PC-3 (cell line): ENCODE results near the gene NARS2. TPM values are rescaled to one million over a fixed set of nuclear protein-coding genes. Genes with fewer than 3 reads are reported as not detected.

Source experiments
- ATAC-seq: fragments of 200-7000 bp; cut with Tn5 transposase; 2 replicates; pipeline ENCODE4 v1.9.1; 2020; ENCODE audit warnings: mild to moderate bottlenecking, moderate library complexity
- BruUV-seq: library from RNA; stranded (reverse); fragments of 400-500 nt; replicated peaks from 2 replicates; lab custom pipeline; 2021; lab: Mats Ljungman, UMichigan
- CTCF ChIA-PET: fragments of 300-600 bp; sonication (Branson Sonifier 250); formaldehyde crosslinking; loops from one replicate; lab custom pipeline; 2022; ENCODE audit warnings: antibody characterized with exemption; lab: Charles Lee
- POLR2A ChIA-PET: fragments of 300-600 bp; sonication (Branson Sonifier 250); formaldehyde crosslinking; loops from one replicate; lab custom pipeline; 2022; ENCODE audit warnings: antibody characterized with exemption; ENCODE audit not compliant: unreplicated experiment; lab: Charles Lee
- DNase-seq: peaks from one replicate; pipeline ENCODE4 v3.0.0-alpha.2; 2015
- H2AFZ ChIP-seq: fragments of 300-600 bp; sonication (generic); 2 replicates; pipeline ENCODE4 v1.6.0; 2016; ENCODE audit warnings: antibody characterized with exemption, low read length
- H3F3A ChIP-seq: fragments of 300-600 bp; sonication (generic); one replicate; pipeline ENCODE4 v1.6.0; 2017; ENCODE audit warnings: antibody characterized with exemption, low read length, control low read depth, mild to moderate bottlenecking; ENCODE audit not compliant: unreplicated experiment
- H3K27ac ChIP-seq: fragments of 300-600 bp; sonication (generic); 2 replicates; pipeline ENCODE4 v1.5.1; 2016; ENCODE audit warnings: mild to moderate bottlenecking, low read length
- H3K27me3 ChIP-seq: fragments of 300-600 bp; sonication (generic); 2 replicates; pipeline ENCODE4 v1.6.1; 2016; ENCODE audit warnings: low read length, mixed read lengths
- H3K36me3 ChIP-seq: fragments of 300-600 bp; sonication (generic); 2 replicates; pipeline ENCODE4 v1.6.1; 2016; ENCODE audit warnings: low read depth, mixed run types, low read length, mixed read lengths
- H3K4me1 ChIP-seq: fragments of 300-600 bp; sonication (generic); 2 replicates; pipeline ENCODE4 v1.5.1; 2016; ENCODE audit warnings: low read length; ENCODE audit not compliant: insufficient read depth
- H3K4me2 ChIP-seq: fragments of 300-600 bp; sonication (generic); 2 replicates; pipeline ENCODE4 v1.6.0; 2016; ENCODE audit warnings: low read length
- H3K4me3 ChIP-seq: fragments of 300-600 bp; sonication (generic); 2 replicates; pipeline ENCODE4 v1.5.1; 2016; ENCODE audit warnings: mild to moderate bottlenecking, low read length, mixed read lengths
- H3K79me2 ChIP-seq: fragments of 300-600 bp; sonication (generic); 2 replicates; pipeline ENCODE4 v1.6.1; 2017; ENCODE audit warnings: low read length, mixed read lengths
- H3K9ac ChIP-seq: fragments of 300-600 bp; sonication (generic); 2 replicates; pipeline ENCODE4 v1.6.0; 2016; ENCODE audit warnings: mild to moderate bottlenecking, low read length
- H3K9me2 ChIP-seq: fragments of 300-600 bp; sonication (generic); replicated peaks from 2 replicates; pipeline ENCODE4 v1.6.1; 2016; ENCODE audit warnings: mixed run types, low read length, mixed read lengths
- H3K9me3 ChIP-seq: fragments of 300-600 bp; sonication (generic); 2 replicates; pipeline ENCODE4 v1.6.1; 2016; ENCODE audit warnings: low read length, mixed read lengths
- H4K20me1 ChIP-seq: fragments of 300-600 bp; sonication (generic); 2 replicates; pipeline ENCODE4 v1.6.1; 2016; ENCODE audit warnings: low read length, mixed read lengths
- EZH2 ChIP-seq: fragments of 300-600 bp; sonication (generic); IDR thresholded peaks from one replicate; pipeline ENCODE4 v1.6.1; 2017; ENCODE audit warnings: antibody characterized with exemption, mild to moderate bottlenecking, low read length; ENCODE audit not compliant: unreplicated experiment
- EZH2phosphoT487 ChIP-seq: fragments of 300-600 bp; sonication (generic); IDR thresholded peaks from 2 replicates; pipeline ENCODE4 v1.6.1; 2018; ENCODE audit warnings: mild to moderate bottlenecking, antibody characterized with exemption, low read length, borderline replicate concordance
- intact Hi-C: fragments of 100-400 bp; cut with micrococcal nuclease; formaldehyde crosslinking; loops from 2 replicates; pipeline ENCODE4 v1.9.0; 2023
- total RNA-seq: library from RNA; depleted of rRNA; stranded (reverse); fragments of >200 nt; gene quantifications from 2 replicates; pipeline ENCODE4 v1.2.3, GENCODE V29; 2014
- TF ChIP-seq, protein P1 (sequence below): fragments of 300-600 bp; sonication (generic); conservative IDR thresholded peaks from 2 replicates; pipeline ENCODE4 v1.5.1; 2017; ENCODE audit warnings: antibody characterized with exemption, low read depth, mild to moderate bottlenecking, low read length

NARS2 gene
- total RNA-seq, 1 experiment from 2014 or later, result 33.5 TPM

GRCh38 chr11:78425399-78426070, 149.1 kb downstream of the NARS2 start:
- Histone ChIP-seq H2AFZ (no peak overlapping the region), H3K27ac (no peak overlapping the region), H3K4me1 (0 out of 2 replicates have a peak, but pooled peaks cover 6% of the 10 kb centered on the region), H3K36me3 (no peaks in the 10 kb centered on the region), H3K79me2 (no peaks in the 10 kb centered on the region), H4K20me1 (no peaks in the 10 kb centered on the region), H3K4me3 (no peak overlapping the region), H3K9me3 (no peaks in the 10 kb centered on the region), H3F3A (no peaks in the 10 kb centered on the region), H3K9ac (no peak overlapping the region), H3K4me2 (no peak overlapping the region), H3K9me2 (no peaks in the 10 kb centered on the region), H3K27me3 (no peaks in the 10 kb centered on the region)
- no peak for TF ChIP-seq EZH2phosphoT487
- TF ChIP-seq, protein P1, sequence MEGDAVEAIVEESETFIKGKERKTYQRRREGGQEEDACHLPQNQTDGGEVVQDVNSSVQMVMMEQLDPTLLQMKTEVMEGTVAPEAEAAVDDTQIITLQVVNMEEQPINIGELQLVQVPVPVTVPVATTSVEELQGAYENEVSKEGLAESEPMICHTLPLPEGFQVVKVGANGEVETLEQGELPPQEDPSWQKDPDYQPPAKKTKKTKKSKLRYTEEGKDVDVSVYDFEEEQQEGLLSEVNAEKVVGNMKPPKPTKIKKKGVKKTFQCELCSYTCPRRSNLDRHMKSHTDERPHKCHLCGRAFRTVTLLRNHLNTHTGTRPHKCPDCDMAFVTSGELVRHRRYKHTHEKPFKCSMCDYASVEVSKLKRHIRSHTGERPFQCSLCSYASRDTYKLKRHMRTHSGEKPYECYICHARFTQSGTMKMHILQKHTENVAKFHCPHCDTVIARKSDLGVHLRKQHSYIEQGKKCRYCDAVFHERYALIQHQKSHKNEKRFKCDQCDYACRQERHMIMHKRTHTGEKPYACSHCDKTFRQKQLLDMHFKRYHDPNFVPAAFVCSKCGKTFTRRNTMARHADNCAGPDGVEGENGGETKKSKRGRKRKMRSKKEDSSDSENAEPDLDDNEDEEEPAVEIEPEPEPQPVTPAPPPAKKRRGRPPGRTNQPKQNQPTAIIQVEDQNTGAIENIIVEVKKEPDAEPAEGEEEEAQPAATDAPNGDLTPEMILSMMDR, result no peak
- no peak for TF ChIP-seq EZH2
- CTCF ChIA-PET, result no interaction called here
- ATAC-seq, result no peak
- BruUV-seq, result no TSS peak
- no peak for DNase-seq
- POLR2A ChIA-PET, result no interaction called here
- intact Hi-C loops, result no loop called here

DNA sequence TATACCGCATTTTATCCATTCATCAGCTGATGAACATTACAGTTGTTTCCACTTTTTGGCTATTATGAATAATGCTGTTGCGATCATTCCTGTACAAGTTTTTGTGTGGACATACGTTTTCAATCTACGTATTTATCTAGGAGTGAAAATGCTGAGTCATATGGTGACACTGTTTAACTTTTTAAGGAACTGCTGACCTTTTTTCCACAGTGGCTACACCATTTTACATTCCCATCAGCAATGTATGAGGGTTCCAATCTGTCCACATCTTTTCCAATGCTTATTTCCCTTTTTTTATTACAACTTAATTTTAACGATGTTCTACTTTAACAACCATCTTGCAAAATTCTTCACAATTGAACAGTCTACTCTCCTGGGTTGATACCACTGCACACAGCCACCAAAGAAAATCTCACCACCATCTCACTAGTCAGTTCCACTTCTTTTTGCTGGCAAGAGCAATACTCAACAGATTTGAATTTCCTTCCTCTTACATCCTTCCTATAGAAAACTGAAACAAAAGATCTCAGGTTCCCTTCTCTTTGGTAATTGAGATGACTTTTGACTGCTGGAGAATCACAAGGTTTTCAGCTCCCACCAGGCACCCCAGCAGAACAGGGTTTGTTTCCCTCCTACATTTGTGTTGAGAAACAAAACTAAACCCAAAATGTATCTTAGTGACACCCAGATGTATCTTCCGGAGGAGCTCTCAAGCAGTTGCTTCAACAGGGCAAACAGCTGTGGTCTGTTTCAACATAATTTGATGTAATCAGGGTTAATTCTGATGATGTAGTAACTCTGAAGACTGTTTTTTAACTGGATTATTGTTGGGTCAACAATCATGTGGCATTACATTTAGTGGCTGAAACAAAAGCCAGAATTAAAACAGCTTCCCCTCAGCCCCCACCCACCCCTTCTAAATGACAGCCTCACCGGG, 150.1 kb downstream of the NARS2 start:
- Histone ChIP-seq H3K36me3 (no peaks in the 10 kb centered on the region), H3K4me2 (no peak overlapping the region), H4K20me1 (no peaks in the 10 kb centered on the region), H3K9me3 (no peaks in the 10 kb centered on the region), H3F3A (no peaks in the 10 kb centered on the region), H3K27me3 (no peaks in the 10 kb centered on the region), H3K9me2 (no peaks in the 10 kb centered on the region), H3K79me2 (no peaks in the 10 kb centered on the region), H3K9ac (no peak overlapping the region), H3K4me1 (peaks cover 12% of the 10 kb centered on the region), H2AFZ (no peak overlapping the region), H3K4me3 (no peak overlapping the region), H3K27ac (no peak overlapping the region)
- TF ChIP-seq EZH2 (no peak), EZH2phosphoT487 (no peak)
- TF ChIP-seq, protein P1, result no peak
- no TSS peak for BruUV-seq
- intact Hi-C loops, result no loop called here
- ChIA-PET CTCF (no interaction called here), POLR2A (no interaction called here)
- DNase-seq (no peak), ATAC-seq (no peak)
